HepG2 (cell line): ENCODE measurements around the gene CST8. TPM values are rescaled to one million over a fixed set of nuclear protein-coding genes. Genes with fewer than 3 reads are reported as not detected.

Experiments
- ATAC-seq: fragments of 200-7000 bp; cut with Tn5 transposase; 3 replicates; pipeline ENCODE4 v1.9.1; 2020; ENCODE audit warnings: mild to moderate bottlenecking, moderate library complexity
- BruUV-seq: library from RNA; stranded (reverse); fragments of 400-500 nt; replicated peaks from 2 replicates; lab custom pipeline; 2021; lab: Mats Ljungman, UMichigan
- CTCF ChIA-PET: fragments of 300-600 bp; formaldehyde crosslinking; extraction: SDS; loops from one replicate; lab custom pipeline; 2021; ENCODE audit warnings: low total read pairs, inconsistent platforms, low intra/inter-chr PET ratio; lab: Yijun Ruan, JAX
- POLR2A ChIA-PET: fragments of 350-600 bp; sonication (Branson Sonifier 250); formaldehyde crosslinking; loops from one replicate; lab custom pipeline; 2020; ENCODE audit warnings: antibody characterized with exemption, inconsistent platforms; lab: Yijun Ruan, JAX
- DNase-seq: peaks from one replicate; pipeline ENCODE4 v3.0.0-alpha.2; 2015; ENCODE audit warnings: low spot score
- FAIRE-seq: peaks from 3 replicates; lab custom pipeline; 2011; peaks lifted over from hg19 to GRCh38; lab: Jason Lieb, UNC
- H2AFZ ChIP-seq: one replicate; pipeline ENCODE4 v1.6.1; 2011; ENCODE audit warnings: low read length, inconsistent platforms
- H3K27ac ChIP-seq: fragments of 300-600 bp; 3 replicates; pipeline ENCODE4 v1.8.0; 2011; ENCODE audit warnings: mixed run types, mild to moderate bottlenecking, mixed read lengths, low read length, inconsistent platforms; ENCODE audit not compliant: insufficient read depth; ENCODE audit errors: extremely low read length
- H3K27me3 ChIP-seq, 2 experiments: fragments of 200-600 bp in 1 of 2; 2 replicates in 1 of 2; 3 replicates in 1 of 2; pipeline versions ENCODE4 v1.6.0 to v1.8.0; 2011; ENCODE audit warnings: low read length in 2 of 2, mild to moderate bottlenecking in 2 of 2, moderate library complexity in 2 of 2, inconsistent platforms in 1 of 2; ENCODE audit not compliant: insufficient read depth in 2 of 2, control insufficient read depth in 1 of 2
- H3K36me3 ChIP-seq, 2 experiments: fragments of 200-600 bp in 1 of 2; replicated peaks in 1 of 2; 2 replicates in 1 of 2; 3 replicates in 1 of 2; pipeline versions ENCODE4 v1.5.1 to v1.8.0; 2011; ENCODE audit warnings: low read length in 2 of 2, inconsistent platforms in 1 of 2; ENCODE audit not compliant: insufficient read depth in 2 of 2, control insufficient read depth in 1 of 2
- H3K4me1 ChIP-seq: 2 replicates; pipeline ENCODE4 v1.5.1; 2012; ENCODE audit warnings: low read length, inconsistent platforms; ENCODE audit not compliant: insufficient read depth
- H3K4me2 ChIP-seq: 2 replicates; pipeline ENCODE4 v1.6.0; 2011; ENCODE audit warnings: low read depth, low read length, inconsistent platforms
- H3K4me3 ChIP-seq, 3 experiments: fragments of 200-600 bp in 1 of 3; sonication (generic), shearing (Covaris generic) in 1 of 3; replicated peaks in 1 of 3; 2 replicates each; pipeline ENCODE4 v1.5.1; 2011 to 2016; ENCODE audit warnings: low read length in 3 of 3, inconsistent platforms in 2 of 3, low read depth in 2 of 3, mild to moderate bottlenecking in 2 of 3, control low read depth in 1 of 3, mixed read lengths in 1 of 3; ENCODE audit not compliant: insufficient read depth in 1 of 3
- H3K79me2 ChIP-seq: one replicate; pipeline ENCODE4 v1.6.1; 2011; ENCODE audit warnings: low read length, inconsistent platforms; ENCODE audit not compliant: insufficient read depth
- H3K9ac ChIP-seq: 2 replicates; pipeline ENCODE4 v1.6.0; 2011; ENCODE audit warnings: mild to moderate bottlenecking, low read depth, low read length, inconsistent platforms; ENCODE audit not compliant: insufficient read depth
- H3K9me3 ChIP-seq: 2 replicates; pipeline ENCODE4 v1.5.1; 2012; ENCODE audit warnings: mild to moderate bottlenecking, low read length
- H4K20me1 ChIP-seq: 2 replicates; pipeline ENCODE4 v1.6.0; 2011; ENCODE audit warnings: inconsistent platforms, mild to moderate bottlenecking, low read length, moderate library complexity; ENCODE audit not compliant: insufficient read depth
- BATF2 ChIP-seq: sonication (generic); formaldehyde crosslinking; IDR thresholded peaks from 2 replicates; pipeline ENCODE4 v1.8.0; 2022; ENCODE audit warnings: mild to moderate bottlenecking, missing genetic modification reagents, moderate library complexity
- BORCS8-MEF2B ChIP-seq: sonication (generic); formaldehyde crosslinking; IDR thresholded peaks from 2 replicates; pipeline ENCODE4 v1.8.0; 2022; ENCODE audit warnings: mild to moderate bottlenecking, missing genetic modification reagents
- CENPT ChIP-seq: sonication (generic); formaldehyde crosslinking; IDR thresholded peaks from 2 replicates; pipeline ENCODE4 v1.8.0; 2022; ENCODE audit warnings: low read depth, mild to moderate bottlenecking, moderate library complexity, missing genetic modification reagents
- FOXK2 ChIP-seq: fragments of 450-650 bp; IDR thresholded peaks from 2 replicates; pipeline ENCODE4 v1.6.1; 2016
- KLF13 ChIP-seq: sonication (generic); formaldehyde crosslinking; IDR thresholded peaks from 2 replicates; pipeline ENCODE4 v1.4.0; 2020; ENCODE audit warnings: mild to moderate bottlenecking, missing genetic modification reagents
- MTA1 ChIP-seq: sonication (generic); formaldehyde crosslinking; IDR thresholded peaks from 2 replicates; pipeline ENCODE4 v1.4.0; 2020; ENCODE audit warnings: missing genetic modification reagents, mild to moderate bottlenecking, borderline replicate concordance
- POGK ChIP-seq: sonication (generic); formaldehyde crosslinking; conservative IDR thresholded peaks from 2 replicates; pipeline ENCODE4 v1.8.0; 2022; ENCODE audit warnings: mild to moderate bottlenecking, moderate library complexity, missing genetic modification reagents
- RFXAP ChIP-seq: sonication (generic); formaldehyde crosslinking; IDR thresholded peaks from 2 replicates; pipeline ENCODE4 v1.4.0; 2020; ENCODE audit warnings: missing genetic modification reagents, borderline replicate concordance
- SMAD9 ChIP-seq: sonication (generic); formaldehyde crosslinking; IDR thresholded peaks from 2 replicates; pipeline ENCODE4 v1.5.1; 2020; ENCODE audit warnings: mild to moderate bottlenecking, missing genetic modification reagents
- SRSF1 ChIP-seq: fragments of 200-400 bp; formaldehyde crosslinking; optimal IDR thresholded peaks from 2 replicates; pipeline ENCODE3; 2017; ENCODE audit warnings: mild to moderate bottlenecking, low read depth, low read length, moderate library complexity
- ZNF282 ChIP-seq: fragments of 450-650 bp; IDR thresholded peaks from 2 replicates; pipeline ENCODE4 v1.6.1; 2018; ENCODE audit not compliant: partially characterized antibody
- ZNF33A ChIP-seq: sonication (generic); formaldehyde crosslinking; IDR thresholded peaks from 2 replicates; pipeline ENCODE4 v1.5.1; 2020; ENCODE audit warnings: missing genetic modification reagents, mild to moderate bottlenecking, moderate library complexity, borderline replicate concordance
- ZNF605 ChIP-seq: sonication (generic); formaldehyde crosslinking; IDR thresholded peaks from 2 replicates; pipeline ENCODE4 v1.8.0; 2022; ENCODE audit warnings: mild to moderate bottlenecking, missing genetic modification reagents
- WGBS: methylation state at CpG from one replicate; pipeline ENCODE4 v1.1.6; 2017; ENCODE audit warnings: low lambda C conversion rate; 5-methylcytosine and 5-hydroxymethylcytosine counted together
- in situ Hi-C: cut with HindIII; loops from 2 replicates; pipeline ENCODE4 v1.10.0; 2017; ENCODE audit warnings: low pct_unique_long_range_greater_than_20kb; ENCODE audit not compliant: extremely low pct_ligation_motif_present
- intact Hi-C: fragments of 100-400 bp; cut with micrococcal nuclease; formaldehyde crosslinking; loops from one replicate; pipeline ENCODE4 v1.10.0; 2022; ENCODE audit not compliant: unreplicated experiment
- polyA plus RNA-seq, 8 experiments: library from polyadenylated mRNA; depleted of rRNA in 3 of 8; stranded (reverse) in 7 of 8; unstranded in 1 of 8; fragments of >200 nt; fragmentation: Illumina TruSeq in 4 of 8; extraction: Trizol in 4 of 8; gene quantifications; 2 replicates each; pipeline versions ENCODE4 v1.2.1 to v1.2.3, GENCODE V29; 2011 to 2016; ENCODE audit warnings: low read depth in 4 of 8, missing spikeins in 1 of 8, mixed read lengths in 1 of 8; ENCODE audit not compliant: insufficient read depth in 1 of 8
- total RNA-seq, 5 experiments: library from RNA; depleted of rRNA; stranded (reverse); fragments of >200 nt; fragmentation: Illumina TruSeq; extraction: Trizol; gene quantifications; 2 replicates each; pipeline ENCODE4 v1.2.3, GENCODE V29; 2016; ENCODE audit warnings: low read depth in 1 of 5
- TF ChIP-seq, protein P1 (sequence below): sonication (generic); formaldehyde crosslinking; IDR thresholded peaks from 2 replicates; pipeline ENCODE4 v1.4.0; 2020; ENCODE audit warnings: mild to moderate bottlenecking, missing genetic modification reagents
- TF ChIP-seq, protein P2 (sequence below): sonication (generic); formaldehyde crosslinking; IDR thresholded peaks from 2 replicates; pipeline ENCODE4 v1.5.0; 2020; ENCODE audit warnings: mild to moderate bottlenecking, missing genetic modification reagents
- TF ChIP-seq, protein P3 (sequence below): sonication (generic); formaldehyde crosslinking; IDR thresholded peaks from 2 replicates; pipeline ENCODE4 v1.4.0; 2020; ENCODE audit warnings: mild to moderate bottlenecking, missing genetic modification reagents

CST8 gene
- total and polyA plus RNA-seq, 2 of the 13 experiments (the other 11 are each of a cell fraction or from before 2014, with no cell fraction given) = not detected

GRCh38 chr20:23453549-23454543 is 37.1 kb upstream of the CST8 start:
- H3K36me3 ChIP-seq = no peaks in the 10 kb centered on the region
- H3K27ac ChIP-seq = no peak overlapping the region
- H4K20me1 ChIP-seq = no peaks in the 10 kb centered on the region
- intact Hi-C loops = no loop called here
- 61% methylated on average over 15 of the region's 15 CpGs for WGBS
- no peak overlapping the region for H3K9ac ChIP-seq
- FAIRE-seq (peak; percentile 50), DNase-seq (no peak), ATAC-seq (no peak)
- in situ Hi-C loops = no loop called here
- no peak overlapping the region for H3K4me2 ChIP-seq
- no peaks in the 10 kb centered on the region for H3K4me1 ChIP-seq
- no peak overlapping the region for H2AFZ ChIP-seq
- peaks cover 4 to 47% of the 10 kb centered on the region in 2 experiments; a peak in 3 of 5 replicates for H3K27me3 ChIP-seq
- no peaks in the 10 kb centered on the region for H3K79me2 ChIP-seq
- CTCF ChIA-PET = no interaction called here
- H3K9me3 ChIP-seq = no peaks in the 10 kb centered on the region
- POLR2A ChIA-PET = no interaction called here
- no TSS peak for BruUV-seq
- H3K4me3 ChIP-seq = no peak overlapping the region
- TF ChIP-seq ZNF33A (no peak), SMAD9 (CRISPR knock-in tag) (no peak), KLF13 (no peak), BORCS8-MEF2B (no peak), BATF2 (CRISPR knock-in tag) (0 out of 2 replicates have a peak, but pooled peaks have one; percentile 7), RFXAP (no peak), FOXK2 (0 out of 2 replicates have a peak, but pooled peaks have one; percentile 32), ZNF282 (peak; percentile 81), SRSF1 (no peak), POGK (no peak), ZNF605 (no peak), MTA1 (CRISPR knock-in tag) (no peak), CENPT (CRISPR knock-in tag) (no peak)
- TF ChIP-seq, protein P1, sequence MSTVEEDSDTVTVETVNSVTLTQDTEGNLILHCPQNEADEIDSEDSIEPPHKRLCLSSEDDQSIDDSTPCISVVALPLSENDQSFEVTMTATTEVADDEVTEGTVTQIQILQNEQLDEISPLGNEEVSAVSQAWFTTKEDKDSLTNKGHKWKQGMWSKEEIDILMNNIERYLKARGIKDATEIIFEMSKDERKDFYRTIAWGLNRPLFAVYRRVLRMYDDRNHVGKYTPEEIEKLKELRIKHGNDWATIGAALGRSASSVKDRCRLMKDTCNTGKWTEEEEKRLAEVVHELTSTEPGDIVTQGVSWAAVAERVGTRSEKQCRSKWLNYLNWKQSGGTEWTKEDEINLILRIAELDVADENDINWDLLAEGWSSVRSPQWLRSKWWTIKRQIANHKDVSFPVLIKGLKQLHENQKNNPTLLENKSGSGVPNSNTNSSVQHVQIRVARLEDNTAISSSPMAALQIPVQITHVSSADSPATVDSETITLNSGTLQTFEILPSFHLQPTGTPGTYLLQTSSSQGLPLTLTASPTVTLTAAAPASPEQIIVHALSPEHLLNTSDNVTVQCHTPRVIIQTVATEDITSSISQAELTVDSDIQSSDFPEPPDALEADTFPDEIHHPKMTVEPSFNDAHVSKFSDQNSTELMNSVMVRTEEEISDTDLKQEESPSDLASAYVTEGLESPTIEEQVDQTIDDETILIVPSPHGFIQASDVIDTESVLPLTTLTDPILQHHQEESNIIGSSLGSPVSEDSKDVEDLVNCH (CRISPR knock-in tag) = no peak
- TF ChIP-seq, protein P2, sequence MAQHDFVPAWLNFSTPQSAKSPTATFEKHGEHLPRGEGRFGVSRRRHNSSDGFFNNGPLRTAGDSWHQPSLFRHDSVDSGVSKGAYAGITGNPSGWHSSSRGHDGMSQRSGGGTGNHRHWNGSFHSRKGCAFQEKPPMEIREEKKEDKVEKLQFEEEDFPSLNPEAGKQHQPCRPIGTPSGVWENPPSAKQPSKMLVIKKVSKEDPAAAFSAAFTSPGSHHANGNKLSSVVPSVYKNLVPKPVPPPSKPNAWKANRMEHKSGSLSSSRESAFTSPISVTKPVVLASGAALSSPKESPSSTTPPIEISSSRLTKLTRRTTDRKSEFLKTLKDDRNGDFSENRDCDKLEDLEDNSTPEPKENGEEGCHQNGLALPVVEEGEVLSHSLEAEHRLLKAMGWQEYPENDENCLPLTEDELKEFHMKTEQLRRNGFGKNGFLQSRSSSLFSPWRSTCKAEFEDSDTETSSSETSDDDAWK (CRISPR knock-in tag) = no peak
- TF ChIP-seq, protein P3, sequence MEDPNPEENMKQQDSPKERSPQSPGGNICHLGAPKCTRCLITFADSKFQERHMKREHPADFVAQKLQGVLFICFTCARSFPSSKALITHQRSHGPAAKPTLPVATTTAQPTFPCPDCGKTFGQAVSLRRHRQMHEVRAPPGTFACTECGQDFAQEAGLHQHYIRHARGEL = no peak
